ENCODE results near the gene TFPT.

DNA sequence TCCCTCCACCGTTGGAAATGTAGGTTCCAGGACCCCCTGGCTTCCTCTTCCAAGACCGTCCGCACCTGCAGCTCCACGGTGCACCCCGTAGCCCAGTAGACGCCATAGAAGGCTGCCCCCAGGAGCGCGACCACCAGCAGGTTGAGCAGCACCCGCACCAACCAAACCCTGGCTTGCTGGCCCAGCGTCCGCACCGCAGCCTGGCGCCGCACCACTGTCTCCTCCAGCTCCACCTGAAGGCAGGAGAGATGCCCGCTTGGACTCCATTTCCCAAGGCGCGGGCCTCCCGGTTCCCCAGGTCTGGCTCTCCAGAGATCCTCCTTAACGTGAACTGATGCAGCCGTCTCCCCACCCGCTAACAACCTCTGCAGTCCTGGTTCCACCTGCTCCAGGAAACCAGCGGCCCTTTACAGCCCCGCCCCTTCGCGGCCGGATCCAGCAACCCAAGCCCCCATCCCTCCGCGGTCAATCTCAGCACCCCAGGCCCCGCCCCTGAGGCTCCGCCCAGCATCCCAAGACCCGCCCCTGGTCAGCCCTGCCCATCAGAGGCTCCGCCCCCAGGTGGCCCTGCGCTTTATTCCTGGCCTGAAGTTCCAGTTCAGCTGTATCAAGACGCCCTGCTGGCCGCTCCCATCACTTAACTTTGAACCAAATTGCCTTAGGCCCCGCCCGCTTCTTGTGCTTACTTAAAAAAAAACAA is 49.1 kb upstream of the TFPT start:
- no peak for TF ChIP-seq EZH2phosphoT487 (IDR thresholded peaks at IDR 0.05; ENCODE audit: low read length)
- no peak for TF ChIP-seq CTCF (IDR thresholded peaks at IDR 0.05; ENCODE audit: low read length)
